H9 (cell line): Measurements from ENCODE around the gene MKI67. TPM values are rescaled to one million over a fixed set of nuclear protein-coding genes. Genes with fewer than 3 reads are reported as not detected.

Source experiments
- DNase-seq: peaks from one replicate; pipeline ENCODE4 v3.0.0-alpha.2; 2017
- H2AFZ ChIP-seq: one replicate; pipeline ENCODE4 v1.6.1; 2013; ENCODE audit warnings: mild to moderate bottlenecking, low read length, control low read depth, moderate library complexity
- H2AK5ac ChIP-seq: 2 replicates; pipeline ENCODE4 v1.6.1; 2013; ENCODE audit warnings: low read length, control low read depth, mixed read lengths; ENCODE audit not compliant: insufficient read length
- H2BK120ac ChIP-seq: one replicate; pipeline ENCODE4 v1.6.1; 2013; ENCODE audit warnings: low read depth, mild to moderate bottlenecking, low read length, control low read depth, inconsistent platforms; ENCODE audit not compliant: poor library complexity, severe bottlenecking
- H2BK12ac ChIP-seq: 2 replicates; pipeline ENCODE4 v1.6.1; 2013; ENCODE audit warnings: low read length, control low read depth, mixed read lengths, low read depth; ENCODE audit not compliant: insufficient read length
- H2BK15ac ChIP-seq: 2 replicates; pipeline ENCODE4 v1.6.1; 2013; ENCODE audit warnings: low read depth, low read length, control low read depth
- H2BK20ac ChIP-seq: one replicate; pipeline ENCODE4 v1.6.1; 2013; ENCODE audit warnings: low read depth, mild to moderate bottlenecking, low read length, control low read depth, inconsistent platforms; ENCODE audit not compliant: poor library complexity, severe bottlenecking
- H2BK5ac ChIP-seq: 2 replicates; pipeline ENCODE4 v1.6.1; 2013; ENCODE audit warnings: low read length, control low read depth, mixed read lengths; ENCODE audit not compliant: insufficient read length
- H3K14ac ChIP-seq: 2 replicates; pipeline ENCODE4 v1.6.1; 2013; ENCODE audit warnings: low read length, control low read depth; ENCODE audit not compliant: insufficient read depth
- H3K18ac ChIP-seq: 2 replicates; pipeline ENCODE4 v1.6.1; 2013; ENCODE audit warnings: low read depth, mild to moderate bottlenecking, mixed read lengths, low read length, control low read depth; ENCODE audit not compliant: insufficient read length
- H3K23ac ChIP-seq: 2 replicates; pipeline ENCODE4 v1.6.1; 2013; ENCODE audit warnings: low read length, control low read depth, mixed read lengths, low read depth; ENCODE audit not compliant: insufficient read length
- H3K23me2 ChIP-seq: 2 replicates; pipeline ENCODE4 v1.6.1; 2013; ENCODE audit warnings: low read depth, mild to moderate bottlenecking, mixed read lengths, low read length, control low read depth; ENCODE audit not compliant: insufficient read length, poor library complexity, severe bottlenecking
- H3K27ac ChIP-seq: 2 replicates; pipeline ENCODE4 v1.5.1; 2013; ENCODE audit warnings: low read length, control low read depth, mixed read lengths, low read depth; ENCODE audit not compliant: insufficient read length
- H3K27me3 ChIP-seq: 2 replicates; pipeline ENCODE4 v1.6.1; 2013; ENCODE audit warnings: low read length, control low read depth, inconsistent platforms; ENCODE audit not compliant: insufficient read depth
- H3K4ac ChIP-seq: 2 replicates; pipeline ENCODE4 v1.6.1; 2013; ENCODE audit warnings: low read depth, mild to moderate bottlenecking, control low read depth, inconsistent platforms, low read length, moderate library complexity
- H3K4me1 ChIP-seq: 2 replicates; pipeline ENCODE4 v1.6.1; 2013; ENCODE audit warnings: low read length, control low read depth, inconsistent platforms; ENCODE audit not compliant: insufficient read depth
- H3K4me2 ChIP-seq: 2 replicates; pipeline ENCODE4 v1.6.1; 2013; ENCODE audit warnings: low read length, control low read depth, mixed read lengths; ENCODE audit not compliant: insufficient read length, insufficient read depth
- H3K56ac ChIP-seq: 2 replicates; pipeline ENCODE4 v1.6.1; 2013; ENCODE audit warnings: low read depth, mild to moderate bottlenecking, mixed read lengths, low read length, control low read depth; ENCODE audit not compliant: insufficient read length
- H3K79me1 ChIP-seq: 2 replicates; pipeline ENCODE4 v1.6.1; 2013; ENCODE audit warnings: low read depth, mild to moderate bottlenecking, moderate library complexity, low read length, control low read depth, inconsistent platforms; ENCODE audit not compliant: insufficient read depth, poor library complexity, severe bottlenecking
- H3K79me2 ChIP-seq: 2 replicates; pipeline ENCODE4 v1.6.1; 2013; ENCODE audit warnings: low read length, control low read depth, inconsistent platforms; ENCODE audit not compliant: insufficient read depth
- H3K9ac ChIP-seq: 2 replicates; pipeline ENCODE4 v1.6.1; 2013; ENCODE audit warnings: low read length, control low read depth, mixed read lengths; ENCODE audit not compliant: insufficient read length; ENCODE audit errors: extremely low read depth
- H3K9me3 ChIP-seq: one replicate; pipeline ENCODE4 v1.6.1; 2013; ENCODE audit warnings: low read depth, low read length, inconsistent platforms; ENCODE audit not compliant: control insufficient read depth
- H3T11ph ChIP-seq: one replicate; pipeline ENCODE4 v1.6.1; 2013; ENCODE audit warnings: mild to moderate bottlenecking, low read length, control low read depth, inconsistent platforms
- H4K20me1 ChIP-seq: one replicate; pipeline ENCODE4 v1.6.1; 2013; ENCODE audit not compliant: control insufficient read depth, insufficient read length, insufficient read depth
- H4K5ac ChIP-seq: 2 replicates; pipeline ENCODE4 v1.6.1; 2013; ENCODE audit warnings: low read depth, mild to moderate bottlenecking, mixed read lengths, low read length, control low read depth; ENCODE audit not compliant: insufficient read length
- H4K8ac ChIP-seq: replicated peaks from 2 replicates; pipeline ENCODE4 v1.6.1; 2013; ENCODE audit warnings: low read length, control low read depth, mixed read lengths, low read depth; ENCODE audit not compliant: insufficient read length
- H4K91ac ChIP-seq: 2 replicates; pipeline ENCODE4 v1.6.1; 2013; ENCODE audit warnings: low read depth, mild to moderate bottlenecking, moderate library complexity, mixed read lengths, low read length, control low read depth; ENCODE audit not compliant: insufficient read length
- H3K27ac Mint-ChIP-seq, 3 experiments: 2 replicates in 2 of 3; 3 replicates in 1 of 3; pipeline ENCODE4 v1.8.0; 2020 to 2021; ENCODE audit warnings: mixed read lengths in 3 of 3, mild to moderate bottlenecking in 1 of 3, moderate library complexity in 1 of 3
- H3K27me3 Mint-ChIP-seq: 2 replicates; pipeline ENCODE4 v1.8.0; 2021; ENCODE audit warnings: low read depth, mild to moderate bottlenecking, moderate library complexity, mixed read lengths
- H3K36me3 Mint-ChIP-seq, 3 experiments: 2 replicates in 2 of 3; 3 replicates in 1 of 3; pipeline ENCODE4 v1.8.0; 2020 to 2021; ENCODE audit warnings: low read depth in 3 of 3, mixed read lengths in 3 of 3; ENCODE audit not compliant: insufficient read depth in 1 of 3
- H3K4me1 Mint-ChIP-seq, 2 experiments: 2 replicates each; pipeline ENCODE4 v1.8.0; 2020; ENCODE audit warnings: mixed read lengths in 2 of 2
- H3K4me3 Mint-ChIP-seq, 2 experiments: 2 replicates in 1 of 2; 3 replicates in 1 of 2; pipeline ENCODE4 v1.8.0; 2020 to 2021; ENCODE audit warnings: mild to moderate bottlenecking in 2 of 2, mixed read lengths in 2 of 2, moderate library complexity in 1 of 2
- H3K9me3 Mint-ChIP-seq, 2 experiments: 2 replicates in 1 of 2; 3 replicates in 1 of 2; pipeline ENCODE4 v1.8.0; 2020; ENCODE audit warnings: mild to moderate bottlenecking in 2 of 2, mixed read lengths in 2 of 2, moderate library complexity in 1 of 2
- CTCF ChIP-seq: fragments of 200-600 bp; sonication (generic); conservative IDR thresholded peaks from 3 replicates; pipeline ENCODE4 v1.8.0; 2021; ENCODE audit warnings: antibody characterized with exemption, mild to moderate bottlenecking
- WGBS: extraction: QIAGEN DNeasy Blood & Tissue Kit; methylation state at CpG from one replicate; pipeline ENCODE4 v1.1.7; 2013; ENCODE audit warnings: missing lambda C conversion rate, low lambda C conversion rate, mixed read lengths; ENCODE audit not compliant: insufficient read length; ENCODE audit errors: extremely low coverage; 5-methylcytosine and 5-hydroxymethylcytosine counted together
- total RNA-seq: library from RNA; stranded (reverse); gene quantifications from 2 replicates; pipeline ENCODE4 v1.2.1, GENCODE V29; 2021

The MKI67 gene
- total RNA-seq, 1 experiment from 2014 or later = 108 TPM

GRCh38 chr10:128047351-128047750 lies 78.9 kb downstream of the MKI67 start:
- Histone ChIP-seq H2AFZ (no peak overlapping the region), H3K27ac (no peak overlapping the region), H3K27me3 (0 out of 2 replicates have a peak, but pooled peaks cover under 1% of the 10 kb centered on the region), H2AK5ac (no peak overlapping the region), H3K14ac (no peak overlapping the region; the same call in 1 of the 2 replicates), H3K56ac (no peak overlapping the region), H4K91ac (no peak overlapping the region), H3T11ph (no peak overlapping the region), H2BK12ac (no peak overlapping the region), H3K4ac (no peak overlapping the region), H2BK15ac (no peak overlapping the region), H3K79me2 (no peaks in the 10 kb centered on the region), H4K8ac (no peak overlapping the region), H4K20me1 (peaks cover 4% of the 10 kb centered on the region), H4K5ac (no peak overlapping the region), H3K4me2 (no peak overlapping the region), H2BK120ac (no peak overlapping the region), H3K23me2 (peaks cover 4% of the 10 kb centered on the region), H3K23ac (no peak overlapping the region), H3K9ac (no peak overlapping the region), H3K79me1 (no peaks in the 10 kb centered on the region), H3K4me1 (no peaks in the 10 kb centered on the region), H3K18ac (no peak overlapping the region), H3K9me3 (no peaks in the 10 kb centered on the region), H2BK5ac (no peak overlapping the region), H2BK20ac (no peak overlapping the region)
- no peak overlapping the region for H3K4me3 Mint-ChIP-seq
- no CpG with 5 or more reads among the region's 17 CpGs for WGBS
- H3K4me1 Mint-ChIP-seq = peaks cover 11 to 24% of the 10 kb centered on the region in 2 experiments
- H3K27ac Mint-ChIP-seq = no peak overlapping the region
- peak; percentile 95 for DNase-seq
- TF ChIP-seq CTCF = no peak; the same call in 2 of the 3 replicates
- H3K27me3 Mint-ChIP-seq = peaks cover 34% of the 10 kb centered on the region
- H3K36me3 Mint-ChIP-seq = no peaks in the 10 kb centered on the region
- H3K9me3 Mint-ChIP-seq = no peaks in the 10 kb centered on the region
